HuH-7 (cell line): ENCODE data around the gene DGKB.

Experiments used
- DNase-seq: peaks from one replicate; pipeline ENCODE4 v3.0.0; 2011; ENCODE audit warnings: low spot score

The DGKB gene

DNA sequence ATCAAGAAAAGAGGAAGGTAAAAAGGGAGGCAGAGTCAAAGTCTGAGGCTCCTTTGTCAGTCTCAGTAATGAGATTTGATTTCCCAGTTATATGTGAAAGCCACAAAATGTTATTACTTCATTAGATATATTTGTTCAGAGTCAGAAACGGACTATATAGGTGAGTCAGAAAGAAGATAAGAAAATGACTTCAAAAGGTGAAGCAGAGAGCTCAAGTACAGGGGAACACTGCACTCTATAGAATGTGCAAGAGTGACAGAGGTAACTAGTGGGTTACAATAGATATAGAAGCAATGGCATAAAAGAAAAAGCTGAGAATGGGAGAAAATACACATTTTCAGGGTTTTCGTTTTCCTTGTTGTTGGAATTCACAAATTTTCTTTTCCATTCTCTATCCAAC is 43.3 kb downstream of the DGKB start:
- DNase-seq: no peak

DNA sequence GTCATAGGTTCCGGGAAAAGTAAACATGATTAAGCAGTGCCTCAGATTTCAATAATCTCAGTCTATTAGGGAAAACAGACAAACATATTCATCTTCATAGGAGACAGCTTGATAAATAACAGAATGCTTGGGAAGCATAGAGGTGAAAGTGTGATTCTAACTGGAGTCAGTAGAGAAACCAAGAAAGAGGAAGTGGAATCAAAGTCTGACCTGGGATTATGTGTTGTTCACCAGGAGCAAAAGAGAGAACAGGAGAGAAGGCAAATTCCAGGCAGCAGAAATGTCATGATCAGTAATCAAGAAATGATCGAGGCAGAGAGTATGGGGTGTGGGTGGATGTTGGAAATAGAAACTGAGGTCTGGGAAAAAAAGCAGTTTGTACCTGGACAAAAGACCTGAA is 43.7 kb downstream of the DGKB start:
- no peak for DNase-seq

DNA sequence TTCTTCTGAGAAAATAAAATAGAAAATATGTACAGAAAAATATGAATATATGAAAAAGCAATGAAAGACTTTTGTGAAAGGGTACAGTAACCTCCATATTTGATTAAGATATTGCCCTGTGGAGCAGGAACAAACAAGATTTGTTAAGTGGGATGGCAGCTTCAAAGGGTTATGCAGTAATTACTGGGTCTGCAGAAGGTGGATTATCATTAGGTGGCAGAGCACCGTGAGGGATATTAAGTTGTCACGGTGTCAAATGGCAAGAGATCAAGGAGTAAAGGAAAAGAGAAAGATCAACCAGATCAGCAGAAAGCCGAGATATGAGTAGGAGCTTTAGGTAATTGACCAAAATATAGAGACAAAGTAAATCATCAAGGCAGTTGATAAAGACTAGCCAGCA is 44.1 kb downstream of the DGKB start:
- no peak for DNase-seq

- DNase-seq: no peak
These were observed 47.3 kb downstream of the DGKB start for GRCh38 chr7:14855033-14855794.

- no peak for DNase-seq
These were observed 48.1 kb downstream of the DGKB start for GRCh38 chr7:14854471-14854870.

- DNase-seq: no peak
These were observed 50.9 kb downstream of the DGKB start for GRCh38 chr7:14851610-14852009.

DNA sequence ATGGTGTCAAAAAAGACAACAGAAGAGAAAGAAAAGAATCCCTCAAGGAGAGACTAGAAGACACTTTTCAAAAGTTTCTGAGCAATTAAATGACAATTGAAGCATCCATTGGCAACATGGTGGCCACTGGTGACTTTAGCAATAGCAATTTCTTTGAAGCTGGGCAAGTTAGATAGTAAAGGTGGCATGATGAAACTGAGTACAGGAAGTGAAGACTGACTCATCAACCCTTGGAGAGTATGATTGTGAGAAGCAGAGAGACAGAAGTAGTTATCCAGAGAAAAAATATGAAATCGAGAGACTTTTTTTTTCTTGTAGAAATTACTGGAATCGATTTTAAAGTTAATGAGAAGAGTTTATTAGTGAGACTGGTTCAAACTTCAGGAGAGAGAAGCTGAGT is 52.5 kb downstream of the DGKB start:
- no peak for DNase-seq

GRCh38 chr7:14846405-14846804 is 56.1 kb downstream of the DGKB start:
- no peak for DNase-seq

DNA sequence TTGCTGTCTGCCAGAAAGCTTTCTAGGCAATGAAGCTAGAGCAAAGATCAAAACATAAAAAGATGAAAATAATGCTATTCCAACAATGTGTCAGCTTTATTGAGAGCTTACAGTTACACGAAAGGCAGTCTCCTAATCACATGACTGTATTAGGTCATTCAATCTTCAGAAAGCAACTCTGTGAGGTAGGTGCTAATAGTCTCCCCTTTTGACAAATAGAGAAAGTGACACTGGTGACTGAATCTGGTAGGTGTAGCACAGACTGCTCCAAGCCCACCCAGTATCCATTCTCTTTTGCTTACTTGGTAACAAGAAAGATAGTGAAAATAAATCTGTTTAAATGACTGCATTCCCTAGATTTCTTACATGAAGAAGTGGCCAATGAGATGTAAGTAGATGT is 58.8 kb downstream of the DGKB start:
- DNase-seq: no peak

- DNase-seq: no peak
These were observed 60.0 kb downstream of the DGKB start for GRCh38 chr7:14842523-14842922.

- no peak for DNase-seq
These were observed 60.7 kb downstream of the DGKB start for GRCh38 chr7:14841869-14842268.

GRCh38 chr7:14841086-14841485 is 61.5 kb downstream of the DGKB start:
- DNase-seq: no peak

DNA sequence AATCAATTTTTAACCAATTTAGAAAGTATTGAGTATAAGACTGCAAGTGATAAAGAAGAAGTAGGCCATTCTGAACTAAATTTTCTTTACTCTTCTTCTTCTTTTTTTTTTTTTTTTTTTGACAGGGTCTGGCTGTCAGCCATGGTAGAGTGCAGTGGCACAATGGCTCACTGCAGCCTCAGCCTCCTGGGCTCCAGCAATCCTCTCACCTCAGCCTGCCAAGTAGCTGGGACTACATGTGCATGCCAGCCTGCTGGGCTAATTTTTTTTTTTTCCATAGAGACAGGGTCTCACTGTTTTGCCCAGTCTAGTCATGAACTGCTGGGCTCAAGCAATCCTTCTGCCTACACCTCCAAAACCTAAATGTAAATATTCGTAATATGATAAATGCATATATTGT is 63.2 kb downstream of the DGKB start:
- no peak for DNase-seq

- no peak for DNase-seq
These were observed 65.3 kb downstream of the DGKB start for GRCh38 chr7:14837216-14837615.

DNA sequence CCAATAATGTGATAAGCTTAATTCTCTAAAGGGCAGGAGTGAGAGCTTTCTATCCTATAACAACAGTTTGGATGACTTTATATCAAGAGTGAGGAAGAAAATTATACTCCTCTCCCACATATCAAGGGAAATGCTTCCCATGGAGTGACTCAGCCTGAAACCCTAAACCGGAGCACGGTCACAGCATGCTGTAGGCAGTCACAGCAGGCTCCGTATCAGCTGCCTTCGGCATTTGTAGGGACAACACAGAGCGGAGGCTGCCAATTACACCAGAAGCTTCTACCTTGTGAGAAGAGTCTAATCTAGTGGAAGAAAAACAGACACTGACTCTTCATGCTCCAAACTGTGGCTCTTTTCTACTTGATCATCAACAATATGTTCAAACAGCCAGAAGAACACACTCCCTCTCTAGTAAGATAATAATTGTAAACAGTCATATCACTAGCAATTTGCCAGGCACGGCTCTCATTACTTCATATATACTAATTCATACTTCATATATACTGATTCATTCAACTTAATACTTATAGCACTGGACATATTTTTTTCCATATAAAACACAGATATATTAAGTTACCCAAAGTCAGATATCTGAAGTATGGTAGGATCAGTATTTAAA is 65.9 kb downstream of the DGKB start:
- no peak for DNase-seq

DNA sequence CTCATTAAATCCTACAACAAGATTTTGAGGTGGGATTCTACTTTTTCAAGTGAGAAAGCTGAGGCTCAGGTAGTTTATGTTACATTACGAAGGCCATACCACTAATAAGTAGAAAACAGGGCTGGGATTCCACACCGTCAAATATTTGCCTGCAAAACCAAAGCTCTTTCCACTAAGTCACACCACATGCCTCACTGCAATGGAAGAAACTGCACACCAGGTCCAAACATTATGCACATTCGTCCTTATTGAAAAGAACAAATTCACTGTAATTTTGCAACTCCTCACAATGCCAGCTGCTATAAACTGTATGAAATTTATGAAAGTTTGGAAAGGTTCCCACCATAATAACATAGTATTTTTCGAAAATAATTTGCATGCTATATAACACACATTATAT is 66.5 kb downstream of the DGKB start:
- no peak for DNase-seq

GRCh38 chr7:14835384-14835783 is 67.2 kb downstream of the DGKB start:
- no peak for DNase-seq

- no peak for DNase-seq
These were observed 67.7 kb downstream of the DGKB start for GRCh38 chr7:14834883-14835282.

GRCh38 chr7:14834456-14834855 is 68.1 kb downstream of the DGKB start:
- DNase-seq: no peak

DNA sequence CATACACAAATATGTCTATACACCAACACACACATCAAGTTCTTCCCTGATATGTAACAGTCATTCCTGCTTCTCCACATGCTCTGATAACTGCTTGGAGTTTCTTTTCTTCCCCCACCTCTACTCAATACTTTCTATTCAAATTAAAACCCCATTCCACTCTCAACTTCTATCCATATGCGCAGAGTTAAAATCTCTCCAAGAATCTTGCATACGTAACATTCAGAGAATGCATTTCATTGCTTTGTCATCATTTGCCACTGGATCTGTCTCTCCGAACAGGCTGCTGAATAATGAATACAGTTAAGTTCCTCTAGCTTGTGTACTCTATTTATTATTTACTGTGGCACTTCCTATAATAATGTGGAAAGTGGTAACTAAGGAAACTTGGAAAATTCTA is 68.8 kb downstream of the DGKB start:
- DNase-seq: no peak

DNA sequence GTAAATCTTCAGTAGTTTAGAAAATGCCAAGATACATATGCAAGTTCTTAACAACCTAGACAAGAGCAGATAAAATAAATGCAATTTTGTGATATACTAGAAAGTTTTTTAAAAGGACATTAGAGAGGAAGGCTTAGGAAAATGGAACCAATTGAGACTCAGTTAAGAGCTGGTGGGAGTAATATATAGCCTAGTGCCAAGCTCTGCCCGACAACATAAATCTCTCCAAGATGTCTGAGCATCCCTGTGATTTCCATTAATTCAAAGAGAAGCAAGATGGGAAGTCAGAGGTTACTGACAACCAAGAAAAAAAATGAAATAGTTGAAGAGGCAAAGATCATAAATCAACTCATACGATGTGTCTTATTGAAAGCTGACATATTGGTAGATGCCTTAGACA is 74.5 kb downstream of the DGKB start:
- no peak for DNase-seq

- DNase-seq: no peak
These were observed 76.1 kb downstream of the DGKB start for GRCh38 chr7:14826426-14826825.

GRCh38 chr7:14825912-14826311 is 76.6 kb downstream of the DGKB start:
- no peak for DNase-seq

GRCh38 chr7:14822481-14822854 is 80.1 kb downstream of the DGKB start:
- no peak for DNase-seq
